ENCODE data around the gene IARS1.

IARS1 gene

DNA sequence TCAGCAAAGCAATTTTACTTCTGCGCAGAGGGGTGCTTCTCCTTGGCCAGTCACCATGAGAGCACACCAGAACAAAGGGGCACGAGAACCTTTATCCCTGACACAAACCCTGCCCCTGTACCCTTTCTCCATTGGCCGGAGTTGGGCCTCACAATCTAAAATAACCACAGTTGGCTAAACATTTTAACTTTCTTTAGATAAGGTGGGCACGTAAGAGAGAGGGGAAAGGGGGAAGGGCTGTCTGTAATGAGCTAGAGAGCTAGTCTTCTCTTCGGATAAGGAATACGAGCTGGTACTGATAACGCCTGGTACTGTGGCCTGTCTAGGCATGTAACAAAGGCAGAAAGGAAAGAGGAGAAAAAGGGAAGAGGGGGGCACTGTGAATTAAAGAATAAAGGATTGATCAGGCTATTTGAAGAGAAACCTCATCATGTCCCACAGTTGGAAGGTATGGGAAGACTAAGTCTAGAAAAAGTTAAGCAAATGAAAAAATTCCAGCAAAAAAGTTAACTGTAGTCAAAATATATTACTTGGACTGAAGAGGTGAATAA lies 1.8 kb upstream of the IARS1 start:
- no peak for DNase-seq

DNA sequence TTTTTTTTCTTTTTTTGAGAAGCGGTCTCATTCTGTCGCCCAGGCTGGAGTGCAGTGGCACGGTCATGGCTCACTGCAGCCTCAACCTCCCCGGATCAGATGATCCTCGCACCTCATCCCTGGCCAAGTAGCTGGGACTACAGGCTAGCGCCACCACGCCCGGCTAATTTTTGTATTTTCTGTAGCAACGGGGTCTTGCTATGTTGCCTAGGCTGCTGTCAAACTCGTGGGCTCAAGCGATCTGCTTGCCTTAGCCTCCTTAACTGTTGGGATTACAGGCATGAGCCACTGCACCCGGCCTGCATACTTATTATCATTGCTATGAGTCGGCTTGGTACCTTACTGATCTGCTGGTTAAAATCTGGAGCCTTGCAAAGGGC lies 790 bp upstream of the IARS1 start:
- peak; percentile 35 for DNase-seq

DNA sequence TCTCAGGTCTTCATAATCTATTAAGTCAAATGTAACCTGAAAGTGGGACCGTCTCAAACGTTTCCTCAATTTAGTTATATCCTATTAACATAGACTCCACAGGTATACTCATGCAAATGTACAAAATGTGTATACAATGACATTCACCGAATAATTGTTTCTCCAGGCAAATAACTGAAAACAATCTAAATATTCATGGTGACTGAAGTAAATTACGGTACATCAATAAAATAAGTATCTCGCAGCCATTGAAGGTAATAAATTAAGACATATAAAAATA lies 482 bp downstream of the IARS1 start:
- DNase-seq, result no peak

DNA sequence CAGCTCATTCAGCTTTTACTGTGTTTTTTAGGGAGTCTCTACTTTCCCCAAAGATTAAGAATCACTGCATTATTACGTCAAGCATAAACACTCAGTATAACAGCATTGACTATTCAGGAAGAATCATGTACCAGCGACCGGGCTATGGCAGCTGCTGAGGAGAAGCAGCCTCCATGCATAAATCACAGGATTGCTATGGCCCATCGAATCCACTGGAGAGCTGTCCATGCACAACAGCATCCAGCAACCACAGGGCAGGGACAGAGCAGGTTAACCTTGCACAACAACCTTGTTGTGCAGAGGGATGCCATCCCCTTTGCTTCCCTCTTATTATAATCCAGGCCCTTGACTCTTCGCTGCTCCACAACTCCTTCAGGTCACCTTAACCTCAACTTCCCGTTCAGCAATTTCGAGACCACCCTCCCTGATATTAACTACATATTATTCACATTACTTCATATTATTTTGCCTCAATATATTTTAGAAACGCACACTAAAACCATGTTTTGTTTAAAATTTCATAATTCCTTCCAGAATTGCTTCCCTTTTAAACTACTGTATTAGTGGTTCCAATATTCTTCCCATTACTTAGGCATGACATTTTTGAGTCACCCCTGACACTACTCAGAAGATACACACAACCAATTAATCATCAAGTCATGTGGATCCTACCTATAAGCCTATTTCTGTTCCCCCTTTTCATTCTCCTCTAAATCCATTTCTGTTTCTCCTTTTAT lies 991 bp downstream of the IARS1 start:
- DNase-seq, result peak; percentile 26

DNA sequence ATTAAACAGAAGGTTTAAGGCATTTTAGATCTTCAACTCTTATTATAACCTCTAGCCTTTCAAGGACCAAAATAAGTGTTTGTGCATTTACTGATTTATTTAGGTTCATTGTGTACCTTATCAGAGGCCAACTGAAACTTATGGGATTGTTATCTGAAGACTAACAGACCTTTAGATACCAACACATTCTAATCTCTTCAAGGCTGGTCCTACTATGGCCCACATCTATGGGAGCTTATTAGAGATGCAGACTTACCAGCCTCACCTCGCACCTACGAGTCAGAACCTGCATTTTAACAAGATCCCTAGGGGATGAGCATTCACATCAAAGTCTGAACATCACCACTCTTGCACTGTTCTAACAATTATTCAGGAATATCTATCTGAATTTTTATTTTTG lies 1.9 kb downstream of the IARS1 start:
- DNase-seq, result no peak

DNA sequence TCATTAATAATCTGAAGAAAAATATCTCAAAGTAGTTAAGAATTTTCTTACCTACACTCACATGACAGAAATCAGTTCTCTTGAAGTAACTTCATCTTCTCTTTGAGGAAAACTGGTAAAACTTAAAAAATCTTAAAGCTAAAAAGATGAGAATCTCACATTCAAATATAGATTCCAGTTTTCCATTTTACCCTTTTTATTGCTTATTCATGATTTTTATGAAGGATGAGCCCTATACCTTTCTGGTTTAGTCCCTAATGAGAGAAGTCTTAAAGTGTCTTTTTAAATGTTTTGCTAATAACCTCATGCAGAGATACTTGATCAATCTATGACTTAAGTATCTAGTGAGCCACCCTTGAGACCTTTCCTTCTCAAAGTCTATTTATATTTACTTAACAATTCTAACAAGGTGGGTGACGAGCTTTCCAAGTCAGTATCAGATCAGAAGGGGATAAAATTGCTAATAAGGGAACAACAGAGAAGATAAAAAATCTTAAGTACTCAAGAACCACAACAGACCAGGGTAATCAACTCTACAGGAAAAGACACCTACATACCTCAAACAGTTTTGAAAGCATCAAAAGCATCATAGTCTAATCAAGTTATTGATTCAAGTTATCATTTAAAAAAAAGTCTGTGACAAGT lies 2.6 kb downstream of the IARS1 start:
- DNase-seq, result no peak

DNA sequence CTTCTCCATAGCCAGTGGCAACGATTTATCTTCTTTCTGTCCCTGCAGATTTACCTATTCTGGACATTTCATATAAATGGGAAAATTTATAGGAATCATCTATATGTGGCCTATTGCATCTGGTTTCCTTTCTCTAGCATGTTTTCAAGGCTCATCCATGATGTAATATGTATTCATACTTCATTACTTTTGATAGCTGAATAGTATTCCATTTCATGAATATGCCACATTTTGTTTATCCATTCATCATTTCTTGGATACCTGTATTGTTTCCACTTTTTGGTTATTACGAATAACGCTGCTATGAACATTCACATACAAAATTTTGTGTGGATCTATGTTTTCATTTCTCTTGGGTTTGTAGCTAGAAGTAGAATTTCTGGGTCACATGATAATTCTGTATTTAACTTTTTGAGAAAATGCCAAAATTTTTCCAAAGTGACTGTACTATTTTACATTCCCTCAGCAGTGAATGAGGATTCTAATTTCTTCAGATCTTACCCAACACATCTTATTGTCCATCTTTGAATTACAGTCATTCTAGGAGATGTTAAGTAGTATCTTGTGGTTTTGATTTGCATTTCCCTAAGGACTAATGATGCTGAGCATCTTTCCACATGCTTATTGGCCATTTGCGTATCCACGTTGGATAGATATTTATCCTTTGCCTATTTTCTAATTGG lies 3.6 kb downstream of the IARS1 start:
- DNase-seq, result peak; percentile 51

DNA sequence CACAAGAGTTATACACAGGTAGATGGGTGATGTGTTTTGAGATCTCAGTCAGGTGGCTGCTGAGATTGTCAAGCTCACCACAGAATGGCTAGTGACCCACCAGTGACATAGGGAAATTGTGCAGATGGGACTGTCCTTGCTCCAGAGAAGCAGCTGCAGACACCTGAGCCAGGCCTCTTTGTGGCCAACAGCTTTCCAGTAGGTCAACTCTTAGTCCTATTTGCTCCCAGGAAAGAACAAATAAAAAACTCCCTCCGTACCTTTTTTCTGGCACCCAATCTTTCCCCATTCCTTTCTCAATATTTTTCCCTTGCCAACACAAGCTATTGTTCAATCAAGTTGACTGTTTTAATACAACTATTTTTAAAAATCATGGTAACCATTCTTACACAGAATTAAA lies 14.2 kb downstream of the IARS1 start:
- DNase-seq, result no peak

DNA sequence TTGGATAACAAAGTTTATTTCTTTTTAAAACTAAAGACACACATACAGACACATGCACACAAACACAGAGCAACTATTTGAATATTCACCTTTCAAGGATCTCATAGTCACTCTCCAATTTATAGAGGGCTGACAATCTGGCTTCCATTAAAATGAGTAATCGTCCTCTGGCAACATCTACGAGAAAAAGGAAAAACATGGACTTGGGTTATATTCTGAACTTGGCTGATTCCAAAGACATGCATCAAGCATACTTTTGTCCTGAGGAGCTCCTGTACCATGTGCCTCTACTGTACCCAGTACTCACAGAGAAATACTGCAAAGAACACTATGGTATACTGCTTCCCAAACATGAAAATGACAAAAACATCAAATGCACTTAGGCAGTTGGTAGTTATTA lies 15.4 kb downstream of the IARS1 start:
- DNase-seq, result peak; percentile 81

DNA sequence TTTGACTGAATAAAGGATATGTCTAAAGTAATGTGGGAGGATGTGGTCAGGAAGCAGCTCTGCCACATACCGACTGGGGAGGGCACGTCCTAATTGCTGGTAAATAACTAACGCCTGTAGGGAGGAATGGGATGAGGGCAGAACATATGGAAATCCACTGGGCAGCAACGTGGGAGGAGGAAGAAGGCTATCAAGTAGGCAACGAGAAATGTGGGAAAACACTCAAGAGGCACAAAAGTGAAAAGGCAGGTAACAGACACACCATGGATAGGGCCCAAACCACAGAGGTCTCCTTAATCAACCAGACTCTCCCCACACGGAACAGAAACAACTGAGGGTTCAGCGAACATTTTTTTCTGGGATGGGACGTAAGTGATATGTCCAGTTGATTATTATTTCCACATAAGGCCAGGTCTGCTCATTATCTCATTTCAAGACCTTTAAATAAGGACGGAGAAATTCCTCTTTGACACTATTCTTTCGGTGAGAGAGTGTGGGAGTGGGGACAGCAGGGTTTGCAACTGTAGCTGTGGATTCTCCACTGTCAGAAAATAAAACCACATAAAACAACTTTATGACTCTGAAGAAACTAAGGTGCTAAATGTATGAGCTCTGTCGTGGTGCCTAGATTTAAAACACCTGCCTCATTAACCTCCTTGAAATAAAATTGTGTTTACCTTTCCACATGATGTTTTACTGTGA lies 17.0 kb downstream of the IARS1 start:
- DNase-seq, result peak; percentile 56

DNA sequence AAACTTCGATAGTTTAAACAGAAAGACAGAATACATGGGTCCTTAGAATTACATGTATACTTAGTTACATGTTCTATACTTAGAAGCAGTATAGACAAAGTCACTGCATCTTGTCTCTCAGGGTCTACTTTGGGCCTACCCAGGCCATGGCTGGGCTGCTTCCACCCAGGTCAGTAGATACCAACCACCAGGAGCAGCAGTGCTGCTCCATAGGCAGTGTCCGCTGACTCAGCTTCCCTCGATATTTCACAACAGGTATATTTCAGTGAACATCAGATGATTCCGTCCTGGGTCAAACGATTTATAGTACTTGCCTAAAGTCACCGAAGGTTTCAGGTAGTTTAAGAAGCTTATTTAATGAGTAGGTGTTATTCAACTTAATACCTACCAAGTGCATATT lies 18.0 kb downstream of the IARS1 start:
- no peak for DNase-seq

DNA sequence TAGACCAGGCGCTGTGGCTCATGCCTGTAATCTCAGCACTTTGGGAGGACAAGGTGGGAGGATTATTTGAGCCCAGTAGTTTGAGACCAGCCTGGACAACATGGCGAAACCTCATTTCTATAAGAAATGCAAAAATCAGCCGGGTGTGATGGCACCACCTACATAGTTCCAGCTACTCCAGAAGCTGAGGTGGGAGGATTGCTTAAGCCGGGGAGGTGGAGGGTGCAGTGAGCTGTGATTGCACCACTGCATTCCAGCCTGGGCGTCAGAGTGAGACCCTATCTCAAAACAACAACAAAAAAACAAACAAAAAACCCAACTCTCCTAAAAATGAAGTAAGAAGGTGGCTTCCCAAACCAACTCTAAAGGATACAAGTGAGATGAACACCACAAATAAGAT lies 23.0 kb downstream of the IARS1 start:
- DNase-seq, result no peak

DNA sequence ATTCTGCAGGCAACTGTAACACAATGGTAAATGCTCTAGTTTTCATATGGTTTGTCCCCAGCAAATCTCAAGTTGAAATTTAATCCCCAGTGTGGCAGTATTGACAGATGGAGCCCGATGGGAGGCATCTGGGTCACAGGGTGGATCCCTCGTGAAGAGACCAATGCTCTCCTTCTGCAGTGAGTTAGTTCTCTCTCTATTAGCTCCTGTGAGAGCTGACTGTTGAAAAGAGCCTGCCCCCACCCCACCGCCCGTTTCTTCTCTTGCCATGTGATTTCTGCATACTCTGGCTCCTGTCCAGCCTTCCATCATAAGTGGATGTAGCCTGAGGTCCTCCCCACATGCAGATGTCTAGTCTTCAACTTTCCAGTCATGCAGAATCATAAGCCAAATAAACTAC lies 27.0 kb downstream of the IARS1 start:
- no peak for DNase-seq

DNA sequence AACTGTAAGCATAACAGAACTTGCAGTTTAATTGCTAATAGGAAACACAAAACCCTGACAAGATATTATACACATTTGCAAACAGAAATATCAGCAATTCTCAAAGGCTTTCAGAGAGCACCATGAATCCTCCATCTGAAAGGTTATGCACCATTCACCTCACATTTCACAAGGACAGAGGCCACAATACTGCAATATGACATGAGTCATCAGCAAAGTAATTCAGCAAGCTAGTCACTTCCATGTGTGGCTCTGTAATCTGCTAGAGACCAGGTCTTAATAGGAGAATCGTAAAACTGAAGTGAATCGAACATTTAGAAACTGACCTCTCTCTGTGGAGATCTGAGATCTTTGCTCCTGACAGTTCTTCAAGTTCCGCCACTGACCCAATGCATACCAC lies 28.3 kb downstream of the IARS1 start:
- DNase-seq, result peak; percentile 49

DNA sequence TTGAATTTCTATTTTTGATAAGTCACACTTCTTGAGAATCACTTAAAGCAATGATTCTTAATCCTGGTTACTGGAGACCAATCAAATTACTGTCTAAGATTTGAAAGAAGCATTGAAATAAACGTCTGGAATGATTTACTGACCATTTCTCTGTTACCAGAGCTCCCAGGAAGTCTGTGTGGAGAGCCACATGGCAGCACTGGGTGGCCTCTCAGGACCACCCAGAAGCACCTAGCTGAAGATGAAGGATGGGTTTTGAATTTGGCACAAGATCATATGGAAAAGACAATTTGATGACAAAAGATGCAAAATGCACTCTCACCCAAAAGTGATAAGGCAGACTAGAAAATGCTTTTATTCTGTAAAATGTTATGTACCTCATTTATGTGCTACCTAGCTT lies 30.4 kb downstream of the IARS1 start:
- no peak for DNase-seq

DNA sequence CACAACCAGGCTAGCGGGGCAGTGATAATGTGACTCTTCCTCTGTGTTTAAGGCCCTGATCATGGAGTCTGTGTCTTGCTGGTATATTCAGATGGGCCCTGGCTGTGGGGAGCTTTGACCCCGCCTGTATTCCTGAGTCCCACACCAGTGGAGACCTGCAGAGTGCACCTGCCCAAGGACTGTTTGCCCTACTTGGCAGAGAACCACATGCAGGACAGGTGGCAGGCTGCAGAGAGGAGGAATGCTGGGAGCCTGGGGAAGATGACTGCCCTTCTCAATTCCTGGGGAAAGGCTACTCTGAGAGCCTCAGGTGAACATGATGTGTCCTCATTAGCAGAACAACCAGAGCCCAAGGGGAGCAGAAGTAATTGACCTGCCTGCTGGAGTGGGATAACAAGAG lies 36.2 kb downstream of the IARS1 start:
- no peak for DNase-seq

DNA sequence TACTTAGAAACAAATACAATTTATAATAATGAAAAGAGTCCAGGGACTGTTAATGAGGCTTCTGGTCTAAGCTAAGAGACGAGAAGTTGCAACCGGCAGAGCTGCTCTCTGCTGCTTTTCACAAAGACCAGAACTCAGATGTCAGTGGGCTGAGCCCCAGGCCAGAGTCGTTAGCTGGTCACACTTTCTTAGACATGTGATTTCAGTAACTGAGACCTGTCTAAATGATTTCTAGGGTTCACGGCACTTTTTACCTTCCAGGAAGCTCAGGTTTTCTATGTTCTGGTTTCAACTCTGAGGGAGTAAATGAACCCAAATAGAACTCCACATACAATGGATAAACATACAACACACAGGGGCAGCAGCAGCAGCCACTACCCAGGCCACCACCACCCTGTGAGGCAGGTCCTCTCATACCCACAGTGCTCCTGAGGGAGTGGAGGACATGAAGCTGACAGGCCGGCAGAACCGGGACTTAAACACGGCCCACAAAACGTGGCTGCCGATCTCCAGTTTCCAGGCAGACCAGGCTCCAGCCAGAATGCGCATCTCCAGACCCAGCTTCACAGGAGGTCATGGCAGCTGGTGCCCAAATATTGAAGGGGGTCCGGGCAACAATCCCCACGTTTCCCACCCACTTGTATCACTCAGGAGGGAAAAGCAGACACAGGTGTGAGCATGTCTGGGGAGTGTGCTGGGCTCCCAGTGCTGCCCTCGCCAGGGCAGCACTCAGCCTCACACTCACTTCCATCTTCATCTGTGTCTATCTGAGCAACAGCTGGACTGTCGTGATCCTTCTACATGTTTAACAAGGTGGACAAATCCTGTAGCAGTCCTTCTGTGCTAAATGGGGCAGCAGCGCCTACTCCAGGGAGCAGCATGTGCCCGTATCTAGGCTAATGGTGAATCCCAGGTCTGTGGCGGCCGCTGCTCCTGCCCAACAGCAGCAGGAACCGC lies 38.8 kb downstream of the IARS1 start:
- no peak for DNase-seq

DNA sequence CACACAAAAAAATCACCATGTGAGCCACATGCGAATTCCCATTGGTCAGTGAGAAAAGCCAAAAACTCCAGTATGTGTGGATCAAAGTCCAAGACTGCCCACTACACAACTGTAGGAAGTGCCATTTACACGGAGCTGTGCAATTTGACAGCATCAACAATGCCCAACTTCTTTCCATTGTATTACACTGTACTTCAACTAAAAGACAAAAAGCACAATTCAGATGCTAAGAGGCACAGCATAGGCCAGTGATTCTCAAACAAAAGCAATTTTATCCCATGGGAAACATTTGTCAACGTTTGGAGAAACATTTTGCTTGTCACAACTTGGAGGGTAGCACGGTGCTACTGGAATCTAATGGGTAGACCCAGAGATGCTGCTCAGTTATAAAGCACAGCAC lies 39.8 kb downstream of the IARS1 start:
- no peak for DNase-seq

DNA sequence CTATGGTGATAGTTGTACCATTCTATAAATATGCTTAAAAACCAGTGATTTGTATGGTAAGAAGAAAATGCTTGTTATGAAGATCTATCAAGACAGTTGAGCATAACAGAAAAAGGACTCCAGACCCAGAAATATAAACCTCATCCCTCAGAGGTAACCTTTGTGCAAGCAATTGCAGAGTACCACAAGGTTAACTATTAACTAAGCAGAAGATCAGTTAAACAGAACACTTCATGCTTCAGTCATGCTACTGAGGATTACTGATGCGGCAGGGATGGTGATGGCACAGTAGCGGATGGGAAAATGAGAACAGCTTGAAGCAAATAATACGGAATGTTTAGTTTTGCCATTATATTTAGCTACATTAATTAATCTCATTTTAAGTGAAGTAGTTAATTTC lies 45.5 kb downstream of the IARS1 start:
- no peak for DNase-seq

DNA sequence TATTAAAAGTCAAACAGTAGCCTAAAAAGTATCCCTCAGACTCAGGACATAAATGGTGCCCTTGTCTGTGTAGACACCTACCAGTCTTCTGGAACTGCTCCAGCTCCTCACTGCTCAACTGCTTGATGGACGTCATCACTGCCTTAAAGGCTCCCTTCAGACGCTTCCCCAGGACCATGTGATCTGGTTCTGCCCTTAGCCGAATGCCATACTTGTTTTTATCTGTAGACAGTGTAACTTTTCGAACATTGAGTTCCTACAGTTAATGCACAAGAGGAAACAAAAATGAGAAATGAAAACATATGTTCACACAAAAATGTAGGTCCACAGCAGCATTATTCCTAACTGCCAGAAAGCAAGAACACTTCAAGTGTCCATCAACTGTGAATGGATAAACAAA lies 46.2 kb downstream of the IARS1 start:
- no peak for DNase-seq

DNA sequence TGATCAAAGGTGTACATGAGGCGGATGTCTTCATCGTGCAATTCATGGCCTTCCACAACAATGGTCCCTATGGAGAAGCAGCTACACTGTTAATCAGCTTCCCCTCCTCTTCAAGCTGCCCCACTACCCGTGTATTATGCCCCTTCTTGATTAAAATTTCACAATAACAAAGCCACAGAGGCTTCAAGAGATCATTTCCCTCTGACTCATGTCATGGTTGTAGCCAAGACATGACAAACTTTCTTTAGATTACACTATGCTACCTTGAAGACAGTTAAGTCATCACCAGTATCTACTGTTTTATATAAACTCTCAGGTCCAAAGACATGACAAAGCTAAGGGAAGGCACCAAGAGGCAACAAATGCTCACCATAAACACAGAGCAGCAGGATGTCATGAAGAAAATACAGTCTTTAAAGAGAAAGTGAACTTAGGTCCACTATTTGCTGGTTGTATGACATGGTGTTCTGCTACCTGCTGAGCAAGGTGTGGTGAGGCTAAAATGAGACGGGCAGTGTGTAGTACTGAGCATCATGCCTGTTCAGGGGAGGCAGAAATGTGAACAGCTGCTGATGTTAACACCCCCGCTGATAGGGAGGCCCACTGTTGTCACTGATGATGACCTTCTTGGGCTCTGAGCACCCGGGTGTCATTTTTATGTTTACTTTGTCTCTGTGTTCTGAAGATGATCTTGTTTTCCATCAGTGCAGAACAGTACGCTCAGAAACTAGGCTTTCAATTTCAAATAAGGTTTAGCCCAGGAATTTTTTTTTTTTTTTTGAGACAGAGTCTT lies 48.3 kb downstream of the IARS1 start:
- DNase-seq, result peak; percentile 88
